ENCODE measurements around the gene NINJ2.

NINJ2 gene

DNA sequence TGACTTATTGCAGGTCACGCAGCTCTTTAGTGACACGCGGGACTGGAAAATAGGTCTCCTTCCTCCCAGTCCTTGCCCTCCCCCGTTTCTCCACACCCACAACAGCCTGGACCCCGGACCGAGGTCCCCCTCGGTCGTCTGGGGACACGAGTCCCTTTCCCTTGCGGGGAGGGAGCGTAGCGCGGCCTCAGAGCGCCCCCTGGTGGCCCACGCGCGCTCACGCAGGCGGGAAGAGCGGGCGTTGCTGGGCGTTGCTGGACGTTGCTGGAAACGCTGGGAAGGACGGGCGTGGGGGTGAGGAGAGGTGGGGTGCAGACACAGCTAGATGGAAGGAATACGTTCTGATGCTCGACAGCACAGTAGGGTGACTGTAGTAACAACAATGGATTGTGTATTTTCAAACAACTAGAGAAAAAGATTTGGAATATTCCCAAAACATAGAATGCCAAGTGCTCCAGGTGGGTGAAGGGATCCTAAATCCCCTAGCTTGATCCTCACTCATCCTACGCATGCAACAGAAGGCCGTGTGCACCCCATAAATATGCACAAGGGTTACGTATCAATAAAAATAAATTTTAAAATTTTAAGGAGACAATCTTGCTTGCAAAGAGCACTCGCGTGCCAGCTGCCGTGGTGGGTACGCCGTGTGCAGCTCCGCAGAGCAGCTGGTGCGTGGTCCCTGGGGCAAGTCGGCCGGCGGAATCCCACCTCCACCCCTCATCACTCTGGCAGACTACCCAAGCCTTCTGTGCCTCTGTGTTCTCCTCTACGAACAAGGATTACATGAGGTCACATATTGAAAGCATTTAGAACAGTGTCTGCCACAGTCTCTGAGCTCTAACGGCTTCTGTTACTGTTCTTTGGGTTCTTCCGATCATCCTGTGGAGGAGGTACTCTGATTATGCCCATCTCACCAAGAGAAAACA is 116.1 kb downstream of the NINJ2 start:
- Histone ChIP-seq H3K36me3 (ENCODE audit: control insufficient read depth, insufficient read depth, low read length) (no peaks in the 10 kb centered on the region), H3K4me3 (ENCODE audit: low read length) (peak overlapping the region; percentile 4; the same call in 1 of the 2 replicates), H3K27me3 (ENCODE audit: control insufficient read depth, insufficient read depth, low read length) (no peaks in the 10 kb centered on the region), H3K27ac (ENCODE audit: low read length) (no peak overlapping the region), H3K4me1 (ENCODE audit: control insufficient read depth, insufficient read depth, low read length) (peaks cover 4% of the 10 kb centered on the region), H3K9me3 (ENCODE audit: control insufficient read depth, insufficient read depth, low read length) (no peaks in the 10 kb centered on the region)
- peak; percentile 45 for DNase-seq (ENCODE audit: low read depth, low spot score)
- WGBS (ENCODE audit: insufficient coverage, insufficient read length) = no CpG with 5 or more reads among the region's 44 CpGs

DNA sequence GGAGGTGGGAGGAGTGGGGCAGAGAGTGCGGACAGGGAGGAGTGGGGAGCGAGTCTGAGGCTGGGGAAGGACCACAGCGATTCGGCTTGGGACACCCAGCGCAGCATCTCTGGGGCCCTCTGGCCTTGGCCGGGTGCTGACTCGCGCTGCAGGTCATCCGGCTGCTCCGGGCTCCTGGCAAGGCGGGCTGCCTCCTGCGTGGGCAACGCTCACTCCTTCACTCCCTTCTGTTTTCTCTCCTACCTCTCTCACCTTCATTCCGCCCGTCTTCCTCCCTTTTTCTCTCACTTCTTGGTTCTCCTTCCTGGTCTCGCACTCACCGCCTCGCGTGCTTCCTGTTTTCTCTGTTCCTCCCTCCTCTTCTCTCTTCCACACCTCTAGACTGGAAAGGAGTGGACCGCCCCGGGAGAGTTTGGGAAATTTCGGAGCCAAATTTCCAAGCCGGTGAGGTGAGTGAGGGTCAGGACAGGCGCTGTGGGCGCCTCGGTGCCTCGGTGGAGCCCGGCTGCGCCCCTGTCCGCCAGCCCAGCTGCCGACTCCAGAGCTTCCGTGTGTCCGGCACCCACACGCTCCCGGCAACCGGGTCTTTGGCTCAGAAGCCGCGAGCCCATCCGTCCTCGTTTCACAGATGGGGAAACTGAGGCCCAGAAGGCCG is 116.9 kb downstream of the NINJ2 start:
- DNase-seq (ENCODE audit: low read depth, low spot score) = no peak
- H3K9me3 ChIP-seq (ENCODE audit: control insufficient read depth, insufficient read depth, low read length) = no peaks in the 10 kb centered on the region
- no peaks in the 10 kb centered on the region for H3K36me3 ChIP-seq (ENCODE audit: control insufficient read depth, insufficient read depth, low read length)
- no peak overlapping the region for H3K27ac ChIP-seq (ENCODE audit: low read length)
- H3K4me1 ChIP-seq (ENCODE audit: control insufficient read depth, insufficient read depth, low read length) = peaks cover 8% of the 10 kb centered on the region
- WGBS (ENCODE audit: insufficient coverage, insufficient read length) = 100% methylated on average over 2 of the region's 41 CpGs
- no peaks in the 10 kb centered on the region for H3K27me3 ChIP-seq (ENCODE audit: control insufficient read depth, insufficient read depth, low read length)
- H3K4me3 ChIP-seq (ENCODE audit: low read length) = peak overlapping the region; percentile 4; the same call in 1 of the 2 replicates

DNA sequence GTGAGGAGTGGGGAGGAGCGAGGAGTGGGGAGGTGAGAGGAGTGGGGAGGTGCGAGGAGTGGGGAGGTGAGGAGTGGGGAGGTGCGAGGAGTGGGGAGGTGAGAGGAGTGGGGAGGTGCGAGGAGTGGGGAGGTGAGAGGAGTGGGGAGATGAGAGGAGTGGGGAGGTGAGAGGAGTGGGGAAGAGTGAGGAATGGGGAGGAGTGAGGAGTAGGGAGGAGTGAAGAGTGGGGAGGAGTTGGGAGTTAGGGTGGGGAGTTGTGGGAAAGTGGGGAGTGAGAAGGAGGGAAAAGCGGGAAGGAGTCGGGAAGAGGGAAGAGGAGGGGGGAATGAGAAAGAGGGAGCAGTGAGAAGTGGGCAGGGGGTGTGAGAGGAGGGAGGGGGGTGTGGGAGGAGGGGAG is 117.4 kb downstream of the NINJ2 start:
- H3K27ac ChIP-seq (ENCODE audit: low read length) = no peak overlapping the region
- 100% methylated on average over 4 of the region's 6 CpGs for WGBS (ENCODE audit: insufficient coverage, insufficient read length)
- H3K9me3 ChIP-seq (ENCODE audit: control insufficient read depth, insufficient read depth, low read length) = no peaks in the 10 kb centered on the region
- no peak for DNase-seq (ENCODE audit: low read depth, low spot score)
- no peak overlapping the region for H3K4me3 ChIP-seq (ENCODE audit: low read length)
- no peaks in the 10 kb centered on the region for H3K27me3 ChIP-seq (ENCODE audit: control insufficient read depth, insufficient read depth, low read length)
- no peaks in the 10 kb centered on the region for H3K36me3 ChIP-seq (ENCODE audit: control insufficient read depth, insufficient read depth, low read length)
- H3K4me1 ChIP-seq (ENCODE audit: control insufficient read depth, insufficient read depth, low read length) = peaks cover 10% of the 10 kb centered on the region

DNA sequence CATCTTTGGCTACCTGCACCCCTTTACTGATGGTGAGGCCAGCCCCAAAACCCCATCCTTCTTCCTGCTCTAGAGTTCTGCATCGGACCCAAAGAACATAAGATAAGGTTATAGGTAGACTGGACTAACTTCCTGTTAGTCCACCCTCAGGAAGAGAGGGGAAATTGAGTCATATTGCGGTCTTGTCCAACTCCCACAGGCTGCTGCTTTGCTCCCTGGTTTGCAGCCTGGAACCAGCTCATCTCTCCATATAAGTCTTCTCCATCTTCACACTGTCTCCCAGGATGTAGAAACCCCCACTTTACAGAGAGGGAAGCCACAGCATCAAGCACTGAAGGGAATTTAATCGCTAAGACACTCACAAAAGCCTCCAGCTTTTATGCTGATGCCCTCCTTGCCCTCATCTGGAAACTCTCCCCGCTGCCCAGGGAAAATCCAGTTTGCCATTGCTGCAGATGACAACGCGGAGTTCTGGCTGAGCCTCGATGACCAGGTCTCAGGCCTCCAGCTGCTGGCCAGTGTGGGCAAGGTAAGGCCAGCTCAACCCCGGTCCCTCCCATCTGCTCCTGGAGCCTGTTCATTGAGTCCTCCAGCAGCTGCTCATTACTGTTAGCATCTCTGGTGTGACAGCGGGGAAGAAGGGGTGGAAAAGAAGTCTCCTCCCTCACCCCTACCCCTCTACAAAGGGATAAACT is 118.2 kb downstream of the NINJ2 start:
- H3K4me1 ChIP-seq (ENCODE audit: control insufficient read depth, insufficient read depth, low read length) = peaks cover 11% of the 10 kb centered on the region
- WGBS (ENCODE audit: insufficient coverage, insufficient read length) = no CpG with 5 or more reads among the region's 9 CpGs
- H3K9me3 ChIP-seq (ENCODE audit: control insufficient read depth, insufficient read depth, low read length) = no peaks in the 10 kb centered on the region
- no peaks in the 10 kb centered on the region for H3K36me3 ChIP-seq (ENCODE audit: control insufficient read depth, insufficient read depth, low read length)
- no peaks in the 10 kb centered on the region for H3K27me3 ChIP-seq (ENCODE audit: control insufficient read depth, insufficient read depth, low read length)
- no peak overlapping the region for H3K27ac ChIP-seq (ENCODE audit: low read length)
- no peak overlapping the region for H3K4me3 ChIP-seq (ENCODE audit: low read length)
- DNase-seq (ENCODE audit: low read depth, low spot score) = no peak

DNA sequence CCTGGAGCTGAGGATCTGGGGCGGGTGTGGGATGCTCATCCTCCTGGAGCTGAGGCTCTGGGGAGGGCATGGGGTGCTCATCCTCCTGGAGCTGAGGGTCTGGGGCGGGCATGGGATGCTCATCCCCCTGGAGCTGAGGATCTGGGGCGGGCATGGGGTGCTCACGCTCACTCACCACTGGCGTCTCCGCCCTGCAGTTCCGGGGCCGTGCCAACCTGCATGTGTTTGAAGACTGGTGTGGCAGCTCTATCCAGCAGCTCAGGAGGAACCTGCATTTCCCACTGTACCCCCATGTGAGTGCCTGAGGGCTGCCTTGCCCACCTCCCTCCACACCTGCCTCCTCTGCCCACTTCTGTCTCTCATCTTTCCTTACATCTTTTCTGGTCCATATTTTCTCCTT is 119.1 kb downstream of the NINJ2 start:
- Histone ChIP-seq H3K27ac (ENCODE audit: low read length) (no peak overlapping the region), H3K4me1 (ENCODE audit: control insufficient read depth, insufficient read depth, low read length) (peaks cover 11% of the 10 kb centered on the region), H3K27me3 (ENCODE audit: control insufficient read depth, insufficient read depth, low read length) (no peaks in the 10 kb centered on the region), H3K36me3 (ENCODE audit: control insufficient read depth, insufficient read depth, low read length) (no peaks in the 10 kb centered on the region), H3K9me3 (ENCODE audit: control insufficient read depth, insufficient read depth, low read length) (no peaks in the 10 kb centered on the region), H3K4me3 (ENCODE audit: low read length) (no peak overlapping the region)
- DNase-seq (ENCODE audit: low read depth, low spot score) = no peak
- no CpG with 5 or more reads among the region's 8 CpGs for WGBS (ENCODE audit: insufficient coverage, insufficient read length)

DNA sequence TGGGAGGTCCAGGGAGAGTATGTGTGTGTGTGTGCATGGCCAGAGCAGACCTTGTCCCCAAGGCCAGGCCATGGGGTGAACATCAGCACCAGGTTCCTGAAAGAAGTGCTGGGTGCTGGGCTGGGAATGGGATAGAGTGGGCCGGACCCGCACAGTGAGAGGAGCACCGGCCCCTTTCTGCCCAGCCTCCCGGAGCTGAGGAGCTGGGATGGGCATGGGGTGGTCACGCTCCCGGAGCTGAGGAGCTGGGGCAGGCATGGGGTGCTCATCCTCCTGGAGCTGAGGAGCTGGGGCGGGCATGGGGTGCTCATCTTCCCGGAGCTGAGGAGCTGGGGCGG is 120.2 kb downstream of the NINJ2 start:
- H3K36me3 ChIP-seq (ENCODE audit: control insufficient read depth, insufficient read depth, low read length) = no peaks in the 10 kb centered on the region
- H3K9me3 ChIP-seq (ENCODE audit: control insufficient read depth, insufficient read depth, low read length) = no peaks in the 10 kb centered on the region
- DNase-seq (ENCODE audit: low read depth, low spot score) = no peak
- WGBS (ENCODE audit: insufficient coverage, insufficient read length) = no CpG with 5 or more reads among the region's 9 CpGs
- peaks cover 11% of the 10 kb centered on the region for H3K4me1 ChIP-seq (ENCODE audit: control insufficient read depth, insufficient read depth, low read length)
- no peak overlapping the region for H3K27ac ChIP-seq (ENCODE audit: low read length)
- H3K27me3 ChIP-seq (ENCODE audit: control insufficient read depth, insufficient read depth, low read length) = no peaks in the 10 kb centered on the region
- no peak overlapping the region for H3K4me3 ChIP-seq (ENCODE audit: low read length)

DNA sequence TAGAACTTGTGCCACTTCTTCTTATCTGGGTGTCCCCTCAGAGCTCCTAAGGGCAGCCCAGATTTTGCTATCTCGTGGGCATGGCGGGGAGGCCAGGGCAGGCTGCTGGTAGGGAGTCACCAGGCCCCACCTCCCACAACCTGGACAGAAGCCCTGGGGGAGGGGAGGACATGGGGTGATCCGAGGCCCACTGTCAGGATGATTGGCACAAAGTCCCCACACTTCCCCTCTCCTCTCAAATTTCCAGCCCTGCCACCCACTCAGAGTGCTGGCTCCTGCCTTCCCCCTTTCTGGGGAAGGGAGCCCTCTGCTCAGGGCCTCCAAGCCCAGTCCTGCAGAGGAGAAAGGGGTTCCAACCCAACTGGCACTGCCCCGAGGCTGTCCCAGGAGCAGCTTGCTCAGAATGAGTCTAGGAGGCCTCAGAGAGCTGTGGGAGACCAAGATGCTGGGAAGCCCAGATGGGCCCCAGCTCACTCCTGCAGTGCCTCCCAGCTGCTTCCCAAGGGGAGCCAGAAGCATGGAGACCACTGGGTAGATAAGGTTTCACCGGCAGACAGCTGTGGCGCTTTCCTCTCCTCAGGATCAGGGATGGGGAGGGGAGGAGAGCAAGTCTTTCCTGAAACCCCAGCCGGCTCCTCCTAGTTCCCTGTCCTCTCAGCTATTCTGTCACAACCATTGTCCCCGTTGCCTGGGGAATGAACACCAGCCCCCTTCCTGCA is 120.7 kb downstream of the NINJ2 start:
- H3K27ac ChIP-seq (ENCODE audit: low read length) = no peak overlapping the region
- WGBS (ENCODE audit: insufficient coverage, insufficient read length) = no CpG with 5 or more reads among the region's 8 CpGs
- no peak overlapping the region for H3K4me3 ChIP-seq (ENCODE audit: low read length)
- H3K9me3 ChIP-seq (ENCODE audit: control insufficient read depth, insufficient read depth, low read length) = no peaks in the 10 kb centered on the region
- H3K27me3 ChIP-seq (ENCODE audit: control insufficient read depth, insufficient read depth, low read length) = no peaks in the 10 kb centered on the region
- H3K4me1 ChIP-seq (ENCODE audit: control insufficient read depth, insufficient read depth, low read length) = peaks cover 11% of the 10 kb centered on the region
- no peaks in the 10 kb centered on the region for H3K36me3 ChIP-seq (ENCODE audit: control insufficient read depth, insufficient read depth, low read length)
- no peak for DNase-seq (ENCODE audit: low read depth, low spot score)

DNA sequence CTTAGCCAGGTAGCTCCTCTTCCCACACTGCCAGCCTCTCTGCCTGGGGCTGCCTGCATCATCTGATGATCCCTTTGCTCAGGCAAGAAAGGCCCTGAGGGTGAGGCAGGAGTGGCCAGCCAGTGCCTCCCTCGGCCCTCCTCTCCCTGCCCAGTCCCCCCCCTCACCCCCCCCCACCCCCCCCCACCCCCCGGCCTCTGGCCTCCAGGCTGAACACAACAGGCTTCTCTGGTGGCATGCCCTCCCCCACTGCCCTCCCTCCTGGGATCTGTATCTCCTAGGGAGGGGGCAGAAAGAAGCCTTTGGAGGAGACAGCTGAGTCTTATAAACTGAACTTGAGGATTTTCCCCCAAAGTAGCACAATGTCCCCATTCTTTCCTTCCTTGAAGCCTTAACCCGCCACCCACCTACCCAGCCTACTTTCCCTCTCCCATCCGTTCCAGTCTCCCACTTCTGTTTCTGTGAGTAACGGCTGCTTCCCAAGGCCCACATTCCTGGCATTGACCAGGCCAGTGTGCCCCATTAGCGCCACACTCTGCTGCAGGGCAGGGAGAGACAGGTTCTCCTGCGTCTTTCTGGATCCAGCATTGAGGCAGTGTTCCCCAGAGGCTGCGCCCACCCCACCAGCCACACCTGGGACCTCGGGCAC is 121.4 kb downstream of the NINJ2 start:
- no CpG with 5 or more reads among the region's 9 CpGs for WGBS (ENCODE audit: insufficient coverage, insufficient read length)

DNA sequence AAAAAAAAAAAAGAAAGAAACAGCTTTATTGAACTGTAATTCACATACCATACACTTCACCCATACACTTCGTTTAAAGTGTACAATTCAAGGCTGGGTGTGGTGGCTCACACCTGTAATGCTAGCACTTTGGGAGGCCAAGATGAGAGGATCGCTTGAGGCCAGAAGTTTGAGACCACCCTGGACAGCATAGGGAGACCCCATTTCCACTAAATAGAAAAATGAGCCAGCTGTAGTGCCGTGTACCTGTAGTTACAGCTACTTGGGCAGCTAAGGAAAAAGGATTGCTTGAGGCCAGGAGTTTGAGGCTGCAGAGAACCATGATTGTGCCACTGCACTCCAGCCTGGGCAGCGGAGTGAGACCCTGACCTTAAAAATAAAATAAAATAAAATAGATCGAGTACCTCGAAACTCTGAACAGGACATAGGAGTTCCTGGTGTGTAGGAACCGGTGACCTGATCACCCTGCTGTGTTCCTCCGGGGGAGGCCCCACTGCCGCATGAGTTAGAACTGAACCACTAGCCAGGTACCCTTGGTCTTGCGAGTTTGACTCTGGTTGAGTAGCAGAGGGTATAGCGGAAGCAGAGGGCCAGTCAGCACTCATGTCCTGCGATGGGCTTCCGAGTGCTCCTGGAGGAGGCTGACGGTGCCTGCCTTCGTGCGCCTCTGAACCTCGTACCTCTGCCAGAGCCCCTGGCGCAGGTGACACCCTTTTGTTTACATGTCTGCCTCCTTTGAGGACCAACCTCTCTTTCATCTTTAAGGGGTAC is 123.5 kb downstream of the NINJ2 start:
- Histone ChIP-seq H3K27ac (ENCODE audit: low read length) (no peak overlapping the region), H3K27me3 (ENCODE audit: control insufficient read depth, insufficient read depth, low read length) (no peaks in the 10 kb centered on the region), H3K9me3 (ENCODE audit: control insufficient read depth, insufficient read depth, low read length) (no peaks in the 10 kb centered on the region), H3K4me3 (ENCODE audit: low read length) (no peak overlapping the region), H3K4me1 (ENCODE audit: control insufficient read depth, insufficient read depth, low read length) (peaks cover 11% of the 10 kb centered on the region), H3K36me3 (ENCODE audit: control insufficient read depth, insufficient read depth, low read length) (no peaks in the 10 kb centered on the region)
- DNase-seq (ENCODE audit: low read depth, low spot score) = no peak
- no CpG with 5 or more reads among the region's 18 CpGs for WGBS (ENCODE audit: insufficient coverage, insufficient read length)

More for the DNA sequence above, 121.4 kb downstream of the NINJ2 start:
- Histone ChIP-seq H3K36me3 (ENCODE audit: control insufficient read depth, insufficient read depth, low read length) (no peaks in the 10 kb centered on the region), H3K4me1 (ENCODE audit: control insufficient read depth, insufficient read depth, low read length) (peaks cover 11% of the 10 kb centered on the region), H3K9me3 (ENCODE audit: control insufficient read depth, insufficient read depth, low read length) (no peaks in the 10 kb centered on the region), H3K27me3 (ENCODE audit: control insufficient read depth, insufficient read depth, low read length) (no peaks in the 10 kb centered on the region), H3K27ac (ENCODE audit: low read length) (no peak overlapping the region), H3K4me3 (ENCODE audit: low read length) (no peak overlapping the region)
- no peak for DNase-seq (ENCODE audit: low read depth, low spot score)

Measured in iPS DF 6.9 (cell line).